Measurements from ENCODE around the gene CKS1B. TPM values are rescaled to one million over a fixed set of nuclear protein-coding genes. Genes with fewer than 3 reads are reported as not detected.

The CKS1B gene
- total RNA-seq, 3 donors from 2014 or later (not counting 1 experiment from before 2014, with no cell fraction given), result 8.5 to 13.0 (median 12.9) TPM

GRCh38 chr1:155006601-155007101 is 32.2 kb downstream of the CKS1B start:
- DNase-seq (peak in 1 of 2 donors; percentile 76), ATAC-seq (no peak)
- Mint-ChIP-seq H3K36me3 (no peaks in the 10 kb centered on the region), H3K27ac (peak overlapping the region; percentile 89 to 92), H3K9me3 (no peaks in the 10 kb centered on the region), H3K4me3 (peak overlapping the region; percentile 68), H3K4me1 (peaks cover 25 to 84% of the 10 kb centered on the region in 2 donors), H3K27me3 (ENCODE audit: low read depth in 2 of 2) (no peaks in the 10 kb centered on the region)
- peak overlapping the region; percentile 65 for H3K27ac ChIP-seq (ENCODE audit: low read length)
- H3K36me3 ChIP-seq (ENCODE audit: control insufficient read depth, insufficient read depth, low read length), result no peaks in the 10 kb centered on the region
- intact Hi-C loops (cut with micrococcal nuclease), result no loop called here
- TF ChIP-seq CTCF (IDR thresholded peaks at IDR 0.05), result no peak
- whole genome bisulfite sequencing (ENCODE audit: insufficient coverage), result 0% methylated on average over 2 of the region's 2 CpGs
- no peaks in the 10 kb centered on the region for H3K27me3 ChIP-seq (ENCODE audit: control insufficient read depth, insufficient read depth, low read length)
- H3K9me3 ChIP-seq (ENCODE audit: control insufficient read depth, insufficient read depth, low read length), result no peaks in the 10 kb centered on the region
- no peak overlapping the region for H3K4me3 ChIP-seq (ENCODE audit: low read length)
- H3K4me1 ChIP-seq (ENCODE audit: control insufficient read depth, insufficient read depth, low read length), result peaks cover 86% of the 10 kb centered on the region

GRCh38 chr1:155007251-155007828 is 32.9 kb downstream of the CKS1B start:
- Histone ChIP-seq H3K27me3 (ENCODE audit: control insufficient read depth, insufficient read depth, low read length) (no peaks in the 10 kb centered on the region), H3K36me3 (ENCODE audit: control insufficient read depth, insufficient read depth, low read length) (no peaks in the 10 kb centered on the region), H3K27ac (ENCODE audit: low read length) (no peak overlapping the region), H3K4me1 (ENCODE audit: control insufficient read depth, insufficient read depth, low read length) (peaks cover 93% of the 10 kb centered on the region), H3K9me3 (ENCODE audit: control insufficient read depth, insufficient read depth, low read length) (no peaks in the 10 kb centered on the region), H3K4me3 (ENCODE audit: low read length) (no peak overlapping the region)
- intact Hi-C loops (cut with micrococcal nuclease), result no loop called here
- WGBS (ENCODE audit: insufficient coverage), result 85% methylated on average over 6 of the region's 6 CpGs
- Mint-ChIP-seq H3K4me3 (no peak overlapping the region), H3K27me3 (ENCODE audit: low read depth in 2 of 2) (no peaks in the 10 kb centered on the region), H3K36me3 (no peaks in the 10 kb centered on the region), H3K9me3 (no peaks in the 10 kb centered on the region), H3K4me1 (peaks cover 25 to 90% of the 10 kb centered on the region in 2 donors), H3K27ac (peak overlapping the region in 1 of 2 donors; percentile 92)
- peak in 1 of 2 donors; percentile 20 for DNase-seq
- no peak for TF ChIP-seq CTCF (IDR thresholded peaks at IDR 0.05)
- no peak for ATAC-seq

GRCh38 chr1:155008015-155008941 is 33.8 kb downstream of the CKS1B start:
- no peak for ATAC-seq
- 63% methylated on average over 11 of the region's 16 CpGs for WGBS (ENCODE audit: insufficient coverage)

More at GRCh38 chr1:155008015-155008941, 33.8 kb downstream of the CKS1B start:
- intact Hi-C loops (cut with micrococcal nuclease), result no loop called here
- Histone ChIP-seq H3K27me3 (ENCODE audit: control insufficient read depth, insufficient read depth, low read length) (no peaks in the 10 kb centered on the region), H3K27ac (ENCODE audit: low read length) (peak overlapping the region; percentile 11), H3K4me3 (ENCODE audit: low read length) (peak overlapping the region; percentile 12), H3K4me1 (ENCODE audit: control insufficient read depth, insufficient read depth, low read length) (peaks cover 97% of the 10 kb centered on the region), H3K9me3 (ENCODE audit: control insufficient read depth, insufficient read depth, low read length) (no peaks in the 10 kb centered on the region), H3K36me3 (ENCODE audit: control insufficient read depth, insufficient read depth, low read length) (no peaks in the 10 kb centered on the region)
- TF ChIP-seq CTCF (IDR thresholded peaks at IDR 0.05), result no peak
- H3K4me3 Mint-ChIP-seq, result no peak overlapping the region
- no peaks in the 10 kb centered on the region for H3K36me3 Mint-ChIP-seq
- H3K27me3 Mint-ChIP-seq (ENCODE audit: low read depth in 2 of 2), result no peaks in the 10 kb centered on the region
- no peaks in the 10 kb centered on the region for H3K9me3 Mint-ChIP-seq
- peak overlapping the region in 1 of 2 donors; percentile 60 for H3K27ac Mint-ChIP-seq
- peaks cover 31 to 95% of the 10 kb centered on the region in 2 donors for H3K4me1 Mint-ChIP-seq
- DNase-seq, result peak in 1 of 2 donors; percentile 31

Measured in natural killer cell (primary cell).